Mesenchymal stem cell (in vitro differentiated cells and primary cell): ENCODE data around the gene DCAF4L1.

Experiments
- DNase-seq: peaks from one replicate; pipeline ENCODE4 v3.0.0-alpha.2; 2013
- H2AFZ ChIP-seq: one replicate; pipeline ENCODE4 v1.6.1; 2013; ENCODE audit warnings: low read depth, mild to moderate bottlenecking, control low read depth, inconsistent platforms, low read length, moderate library complexity
- H2AK5ac ChIP-seq: 2 replicates; pipeline ENCODE4 v1.6.1; 2013; ENCODE audit warnings: low read length, moderate library complexity, mild to moderate bottlenecking, inconsistent platforms; ENCODE audit not compliant: severe bottlenecking
- H2BK120ac ChIP-seq: one replicate; pipeline ENCODE4 v1.6.1; 2013; ENCODE audit warnings: low read depth, mild to moderate bottlenecking, inconsistent platforms, low read length, moderate library complexity
- H2BK12ac ChIP-seq, 2 experiments: one replicate each; pipeline ENCODE4 v1.6.1; 2013; ENCODE audit warnings: inconsistent platforms in 2 of 2, low read length in 2 of 2, mild to moderate bottlenecking in 2 of 2, moderate library complexity in 2 of 2, control low read depth in 1 of 2
- H2BK15ac ChIP-seq: one replicate; pipeline ENCODE4 v1.6.1; 2013; ENCODE audit warnings: mild to moderate bottlenecking, low read depth, inconsistent platforms; ENCODE audit not compliant: poor library complexity, severe bottlenecking
- H2BK5ac ChIP-seq: 2 replicates; pipeline ENCODE4 v1.6.1; 2013; ENCODE audit warnings: low read depth, mild to moderate bottlenecking, low read length, control low read depth, inconsistent platforms; ENCODE audit not compliant: poor library complexity, severe bottlenecking
- H3K14ac ChIP-seq, 2 experiments: one replicate each; pipeline ENCODE4 v1.6.1; 2013; ENCODE audit warnings: inconsistent platforms in 2 of 2, low read length in 2 of 2, control low read depth in 1 of 2, mild to moderate bottlenecking in 1 of 2, moderate library complexity in 1 of 2
- H3K18ac ChIP-seq, 2 experiments: one replicate each; pipeline ENCODE4 v1.6.1; 2013; ENCODE audit warnings: inconsistent platforms in 2 of 2, low read length in 2 of 2, control low read depth in 1 of 2, low read depth in 1 of 2, mild to moderate bottlenecking in 1 of 2
- H3K23ac ChIP-seq, 2 experiments: one replicate each; pipeline ENCODE4 v1.6.1; 2013; ENCODE audit warnings: inconsistent platforms in 2 of 2, low read length in 2 of 2, mild to moderate bottlenecking in 2 of 2, moderate library complexity in 2 of 2, control low read depth in 1 of 2
- H3K27ac ChIP-seq: 2 replicates; pipeline ENCODE4 v1.5.1; 2013; ENCODE audit warnings: mild to moderate bottlenecking, moderate library complexity, low read length, control low read depth, inconsistent platforms; ENCODE audit not compliant: poor library complexity, severe bottlenecking
- H3K27me3 ChIP-seq, 2 experiments: 2 replicates each; pipeline versions ENCODE4 v1.6.1 to v1.7.0; 2013; ENCODE audit warnings: low read length in 2 of 2, mild to moderate bottlenecking in 2 of 2, moderate library complexity in 2 of 2, control low read depth in 1 of 2, inconsistent platforms in 1 of 2; ENCODE audit not compliant: control insufficient read depth in 1 of 2, insufficient read depth in 1 of 2
- H3K36me3 ChIP-seq, 2 experiments: 2 replicates each; pipeline versions ENCODE4 v1.6.1 to v1.7.0; 2013; ENCODE audit warnings: low read length in 2 of 2, control low read depth in 1 of 2, inconsistent platforms in 1 of 2, low read depth in 1 of 2, mild to moderate bottlenecking in 1 of 2; ENCODE audit not compliant: insufficient read depth in 2 of 2, control insufficient read depth in 1 of 2
- H3K4ac ChIP-seq, 2 experiments: one replicate each; pipeline ENCODE4 v1.6.1; 2013; ENCODE audit warnings: inconsistent platforms in 2 of 2, low read length in 2 of 2, mild to moderate bottlenecking in 2 of 2, moderate library complexity in 2 of 2, control low read depth in 1 of 2, low read depth in 1 of 2
- H3K4me1 ChIP-seq: 2 replicates; pipeline ENCODE4 v1.6.1; 2013; ENCODE audit warnings: low read depth, low read length, control low read depth; ENCODE audit not compliant: control insufficient read depth, insufficient read depth
- H3K4me2 ChIP-seq: 2 replicates; pipeline ENCODE4 v1.6.1; 2013; ENCODE audit warnings: low read length, mild to moderate bottlenecking, inconsistent platforms; ENCODE audit not compliant: poor library complexity, severe bottlenecking
- H3K4me3 ChIP-seq, 2 experiments: 2 replicates each; pipeline versions ENCODE4 v1.5.1 to v1.7.0; 2013; ENCODE audit warnings: low read length in 2 of 2, mild to moderate bottlenecking in 2 of 2, control low read depth in 1 of 2, low read depth in 1 of 2; ENCODE audit not compliant: insufficient read depth in 1 of 2
- H3K79me1 ChIP-seq: replicated peaks from 2 replicates; pipeline ENCODE4 v1.6.1; 2013; ENCODE audit warnings: mild to moderate bottlenecking, control low read depth, low read length, inconsistent platforms; ENCODE audit not compliant: poor library complexity, severe bottlenecking
- H3K9ac ChIP-seq: 2 replicates; pipeline ENCODE4 v1.7.0; 2013; ENCODE audit warnings: mild to moderate bottlenecking, low read length, moderate library complexity
- H3K9me3 ChIP-seq: 2 replicates; pipeline ENCODE4 v1.7.0; 2013; ENCODE audit warnings: mild to moderate bottlenecking, low read length; ENCODE audit not compliant: control insufficient read depth
- H4K8ac ChIP-seq: one replicate; pipeline ENCODE4 v1.6.1; 2013; ENCODE audit warnings: inconsistent platforms, mild to moderate bottlenecking, low read length, moderate library complexity
- H4K91ac ChIP-seq: one replicate; pipeline ENCODE4 v1.6.1; 2013; ENCODE audit warnings: mild to moderate bottlenecking, low read length, inconsistent platforms
- WGBS: methylation state at CpG from one replicate; pipeline ENCODE4 v1.1.7; 2013; ENCODE audit warnings: mixed read lengths; 5-methylcytosine and 5-hydroxymethylcytosine counted together

DCAF4L1 gene

GRCh38 chr4:41943506-41943905, 38.0 kb upstream of the DCAF4L1 start:
- WGBS, result no CpG with 5 or more reads among the region's 2 CpGs

DNA sequence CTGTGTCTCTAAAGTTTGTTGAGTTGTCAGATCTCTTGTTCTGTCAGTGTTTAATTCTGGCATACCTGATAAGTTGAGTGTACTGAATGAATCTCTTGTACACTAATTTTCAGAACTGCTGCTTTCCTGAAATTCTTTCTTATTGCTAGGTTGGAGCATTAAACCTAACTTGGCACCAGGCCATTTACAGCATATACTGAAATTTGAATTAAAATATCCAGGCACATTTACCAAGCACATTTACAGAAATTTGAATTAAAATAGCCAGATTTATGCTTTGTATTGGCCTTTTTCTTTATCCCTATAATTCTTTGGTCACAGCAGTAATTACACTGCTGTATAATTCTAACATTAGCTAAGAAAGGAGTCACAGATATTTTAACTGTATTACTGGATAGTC, 37.5 kb upstream of the DCAF4L1 start:
- H2BK15ac ChIP-seq, result no peak overlapping the region
- H3K9me3 ChIP-seq, result no peaks in the 10 kb centered on the region
- no peak overlapping the region for H4K91ac ChIP-seq
- no peak overlapping the region for H3K18ac ChIP-seq
- DNase-seq, result no peak
- no peak overlapping the region for H3K27ac ChIP-seq
- peaks cover 4 to 78% of the 10 kb centered on the region in 2 experiments for H3K36me3 ChIP-seq
- H3K4ac ChIP-seq, result no peak overlapping the region
- H2BK12ac ChIP-seq, result no peak overlapping the region
- no peaks in the 10 kb centered on the region for H3K4me1 ChIP-seq
- H3K4me2 ChIP-seq, result no peak overlapping the region
- H3K79me1 ChIP-seq, result peaks cover 6% of the 10 kb centered on the region
- no peak overlapping the region for H3K9ac ChIP-seq
- H2BK5ac ChIP-seq, result no peak overlapping the region
- H3K27me3 ChIP-seq, result no peaks in the 10 kb centered on the region
- H2BK120ac ChIP-seq, result no peak overlapping the region
- no peak overlapping the region for H3K23ac ChIP-seq
- H2AK5ac ChIP-seq, result no peak overlapping the region
- H3K14ac ChIP-seq, result no peak overlapping the region
- no peak overlapping the region for H3K4me3 ChIP-seq
- no peak overlapping the region for H4K8ac ChIP-seq
- no peak overlapping the region for H2AFZ ChIP-seq

More at GRCh38 chr4:41943506-41943905, 38.0 kb upstream of the DCAF4L1 start:
- Histone ChIP-seq H3K4me2 (no peak overlapping the region), H3K18ac (no peak overlapping the region), H2BK15ac (no peak overlapping the region), H4K8ac (no peak overlapping the region), H3K23ac (no peak overlapping the region), H3K9me3 (no peaks in the 10 kb centered on the region), H2BK12ac (no peak overlapping the region), H3K27me3 (no peaks in the 10 kb centered on the region), H2AFZ (no peak overlapping the region), H3K9ac (no peak overlapping the region), H3K36me3 (peaks cover 4 to 80% of the 10 kb centered on the region in 2 experiments), H3K4me1 (no peaks in the 10 kb centered on the region), H2AK5ac (no peak overlapping the region), H3K4ac (no peak overlapping the region), H3K14ac (no peak overlapping the region), H2BK120ac (no peak overlapping the region), H2BK5ac (no peak overlapping the region), H3K4me3 (no peak overlapping the region), H3K27ac (no peak overlapping the region), H3K79me1 (peaks cover 8% of the 10 kb centered on the region), H4K91ac (no peak overlapping the region)
- no peak for DNase-seq

- Histone ChIP-seq H3K9me3 (no peaks in the 10 kb centered on the region), H3K36me3 (peaks cover 4 to 88% of the 10 kb centered on the region in 2 experiments), H3K79me1 (peaks cover 7% of the 10 kb centered on the region), H3K4me2 (no peak overlapping the region), H3K23ac (no peak overlapping the region), H2BK15ac (no peak overlapping the region), H2BK120ac (no peak overlapping the region), H3K9ac (no peak overlapping the region), H3K4ac (no peak overlapping the region), H4K91ac (no peak overlapping the region), H2BK12ac (no peak overlapping the region), H2BK5ac (no peak overlapping the region), H3K27me3 (no peaks in the 10 kb centered on the region), H2AFZ (no peak overlapping the region), H3K18ac (no peak overlapping the region), H3K27ac (no peak overlapping the region), H3K4me1 (no peaks in the 10 kb centered on the region), H2AK5ac (no peak overlapping the region), H4K8ac (no peak overlapping the region), H3K14ac (no peak overlapping the region), H3K4me3 (no peak overlapping the region)
- 94% methylated on average over 2 of the region's 3 CpGs for WGBS
- no peak for DNase-seq
Measured at GRCh38 chr4:41949531-41949930, 32.0 kb upstream of the DCAF4L1 start.

GRCh38 chr4:41957634-41958033, 23.9 kb upstream of the DCAF4L1 start:
- no peak overlapping the region for H2AK5ac ChIP-seq
- H2BK5ac ChIP-seq, result no peak overlapping the region
- no peak overlapping the region for H4K8ac ChIP-seq
- no peak overlapping the region for H2BK120ac ChIP-seq
- H3K27ac ChIP-seq, result no peak overlapping the region
- H3K36me3 ChIP-seq, result peaks cover 3 to 41% of the 10 kb centered on the region in 2 experiments
- no peak overlapping the region for H3K14ac ChIP-seq
- peaks cover 6% of the 10 kb centered on the region for H3K79me1 ChIP-seq
- H3K23ac ChIP-seq, result no peak overlapping the region
- no peak overlapping the region for H2BK12ac ChIP-seq
- no peaks in the 10 kb centered on the region for H3K4me1 ChIP-seq
- H3K4me2 ChIP-seq, result no peak overlapping the region
- DNase-seq, result peak; percentile 15
- no peak overlapping the region for H2AFZ ChIP-seq
- H3K4me3 ChIP-seq, result no peak overlapping the region
- WGBS, result 40% methylated on average over 1 of the region's 1 CpG
- H3K4ac ChIP-seq, result no peak overlapping the region
- H3K27me3 ChIP-seq, result no peaks in the 10 kb centered on the region
- H4K91ac ChIP-seq, result no peak overlapping the region
- no peaks in the 10 kb centered on the region for H3K9me3 ChIP-seq
- H3K9ac ChIP-seq, result no peak overlapping the region
- H3K18ac ChIP-seq, result no peak overlapping the region
- H2BK15ac ChIP-seq, result no peak overlapping the region
